ENCODE results near the gene PRKAG2.

Gene PRKAG2

DNA sequence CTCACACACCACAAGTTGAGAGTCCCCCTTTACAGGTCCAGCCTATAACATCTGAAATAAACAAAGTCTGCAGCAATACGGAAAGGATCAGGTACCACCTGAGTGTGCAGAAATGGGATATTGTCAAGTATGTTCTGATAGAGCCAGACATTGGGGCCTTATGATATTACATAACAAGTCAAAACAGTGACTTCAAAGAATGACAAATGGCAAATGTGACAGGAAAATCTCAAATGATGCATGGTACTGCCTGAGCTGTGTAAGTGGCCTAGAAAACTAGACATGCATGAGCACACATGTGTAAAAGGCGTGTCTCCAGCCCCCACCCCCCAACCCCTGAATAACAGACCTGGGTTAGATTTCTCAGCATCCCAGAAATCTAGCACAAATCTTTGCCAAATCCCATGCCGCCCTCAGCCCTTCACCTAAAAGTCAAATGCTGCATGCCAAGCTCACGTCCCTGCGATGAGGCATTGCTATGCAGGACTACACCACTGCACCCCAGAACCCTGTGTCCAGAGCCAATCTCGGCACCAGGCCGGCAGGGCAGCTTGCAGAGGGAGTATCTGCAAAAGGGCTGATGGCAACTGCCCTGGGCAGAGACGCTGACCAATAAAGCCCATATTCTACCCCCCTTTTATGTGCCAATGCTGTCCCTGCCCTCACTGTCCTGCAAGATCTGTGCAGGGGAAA lies 58.8 kb downstream of the PRKAG2 start:
- DNase-seq (ENCODE audit: low read depth), result no peak

DNA sequence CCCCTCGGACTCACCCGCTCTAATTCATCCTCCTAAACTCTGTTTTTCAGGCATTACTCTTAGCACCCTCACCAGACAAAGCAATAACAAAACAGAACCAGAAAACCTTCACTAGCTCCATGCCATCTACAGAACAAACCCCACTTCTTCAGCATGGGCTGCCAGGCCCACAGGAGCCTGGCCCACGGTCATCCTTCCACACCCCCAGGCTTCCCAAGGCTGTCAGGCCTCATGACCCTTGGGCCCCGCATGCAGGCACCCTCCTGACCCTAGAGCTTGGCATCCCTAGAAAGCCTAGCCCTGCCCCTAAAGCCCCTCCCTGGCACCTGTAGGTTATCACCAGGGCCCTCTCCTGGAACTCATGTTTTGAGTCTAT lies 59.6 kb downstream of the PRKAG2 start:
- no peak for DNase-seq (ENCODE audit: low read depth)

DNA sequence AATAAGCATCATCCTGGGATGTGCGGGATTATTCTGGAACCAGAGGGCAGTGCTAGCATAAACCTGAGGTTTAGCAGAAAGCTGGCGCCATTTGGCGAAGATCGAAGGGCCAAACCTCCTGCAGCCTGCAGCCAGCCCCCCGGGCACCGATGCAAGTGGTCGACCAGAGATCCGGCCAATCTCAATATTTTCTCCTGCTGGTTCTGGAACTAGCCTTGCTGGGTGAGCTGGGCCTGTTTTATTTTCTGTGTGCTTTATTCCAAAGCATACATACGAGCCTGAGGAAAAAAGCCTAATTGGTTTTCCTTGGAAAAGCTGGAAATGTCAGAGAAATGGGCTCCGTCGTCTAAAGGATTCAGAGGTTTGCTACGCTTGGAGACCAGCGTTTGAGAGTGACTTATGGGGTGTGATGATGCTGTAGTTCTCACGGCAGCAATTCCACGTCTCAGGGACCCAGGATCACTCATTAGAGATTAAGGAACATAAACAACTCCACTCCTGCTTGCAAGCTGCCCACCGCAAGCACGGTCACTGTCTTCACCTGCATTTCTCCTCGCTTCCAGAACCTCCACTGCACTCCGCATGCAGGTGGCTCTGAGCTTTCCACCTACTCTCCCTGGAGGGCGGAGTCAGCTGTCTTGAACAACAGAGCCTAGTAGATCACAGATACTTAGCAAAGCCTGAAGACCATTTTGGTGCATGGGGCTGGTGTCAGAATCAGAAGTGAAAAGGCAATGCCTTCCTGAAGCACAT lies 60.2 kb downstream of the PRKAG2 start:
- no peak for DNase-seq (ENCODE audit: low read depth)

DNA sequence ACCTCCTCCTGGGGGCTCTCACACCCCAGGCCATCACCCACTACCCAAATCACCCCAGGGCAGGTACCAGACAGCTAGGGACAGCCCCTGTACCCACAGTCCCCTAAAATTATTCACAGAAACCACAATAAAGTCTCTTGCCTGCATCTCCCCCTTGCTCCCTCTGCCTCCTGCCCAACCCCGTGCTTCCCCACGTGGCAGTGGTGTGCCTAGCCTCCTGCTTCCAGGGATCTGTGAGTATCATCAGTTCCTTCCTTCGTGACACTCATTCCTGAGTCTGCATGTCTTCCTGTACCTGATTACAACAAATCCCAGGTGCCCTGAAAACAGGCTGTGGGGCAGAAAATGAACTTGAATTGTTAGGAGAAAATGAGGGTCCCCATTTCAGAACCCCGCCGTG lies 61.5 kb downstream of the PRKAG2 start:
- DNase-seq (ENCODE audit: low read depth), result no peak

DNA sequence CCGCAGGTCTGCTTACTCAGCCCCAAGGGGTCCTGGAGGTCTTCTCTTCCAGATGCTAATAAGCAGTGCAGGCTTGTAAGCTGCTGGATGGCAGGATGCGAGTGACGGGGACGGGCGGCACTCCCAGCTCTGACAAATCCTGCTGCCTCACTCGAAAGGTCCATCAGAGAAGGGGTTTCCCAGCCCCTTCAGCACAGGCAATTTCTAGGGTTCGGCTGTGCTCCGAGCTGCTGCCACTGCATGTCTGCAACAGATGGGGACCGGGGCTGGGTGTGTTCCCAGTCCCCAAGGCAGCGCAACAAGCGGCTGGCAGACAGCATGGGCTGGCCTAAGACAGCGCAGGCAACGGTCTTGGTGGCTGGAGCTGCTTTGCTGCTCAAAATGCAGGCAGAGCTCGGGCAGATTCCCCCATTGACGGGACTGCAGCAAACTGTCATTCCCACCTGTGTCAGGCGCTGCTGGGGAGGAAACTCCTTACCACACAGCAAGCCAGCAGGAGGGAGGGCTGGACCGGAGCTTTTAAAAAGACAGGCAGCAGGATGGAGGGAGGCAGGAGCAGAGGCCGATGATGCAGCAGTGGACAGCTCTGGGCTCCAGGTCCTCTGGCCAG lies 62.4 kb downstream of the PRKAG2 start:
- no peak for DNase-seq (ENCODE audit: low read depth)

DNA sequence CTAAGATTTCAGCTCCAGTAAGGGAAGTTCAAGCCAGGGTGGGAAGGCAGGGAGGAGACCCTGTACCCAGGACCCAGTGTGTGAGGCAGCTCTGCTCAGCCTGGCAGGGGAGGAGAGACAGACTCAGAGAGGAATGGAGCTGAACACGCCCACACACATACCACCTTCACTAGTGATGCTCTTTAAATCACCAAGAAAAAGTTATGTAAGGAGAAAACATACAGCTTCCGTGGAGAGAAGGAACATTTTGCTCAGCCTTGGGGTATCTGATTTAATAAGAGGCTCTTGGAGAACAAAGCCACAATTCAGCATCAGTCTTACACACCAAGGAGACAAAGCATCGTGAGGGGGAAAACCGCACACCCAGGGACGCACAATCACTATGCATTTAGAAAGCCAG lies 62.9 kb downstream of the PRKAG2 start:
- DNase-seq (ENCODE audit: low read depth), result no peak

DNA sequence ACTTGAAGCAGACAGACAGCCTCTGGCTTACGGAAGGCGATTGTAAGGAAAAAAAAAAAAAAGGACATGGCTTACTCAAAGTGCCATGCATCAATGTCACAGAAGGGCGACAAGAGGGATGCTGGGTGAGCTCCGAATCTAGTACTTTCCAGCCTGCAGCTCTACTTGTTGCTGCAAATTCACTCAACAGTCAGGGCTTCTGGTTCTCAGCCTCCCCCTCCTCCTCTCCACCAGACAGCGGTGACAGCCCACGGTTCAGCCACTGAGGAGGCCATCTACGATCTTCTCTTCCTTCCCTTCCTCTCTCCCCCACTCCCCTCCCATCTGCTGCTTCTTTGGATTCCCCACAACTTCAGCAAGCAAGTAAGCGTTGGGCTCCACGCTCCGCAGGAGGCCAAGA lies 63.5 kb downstream of the PRKAG2 start:
- no peak for DNase-seq (ENCODE audit: low read depth)

DNA sequence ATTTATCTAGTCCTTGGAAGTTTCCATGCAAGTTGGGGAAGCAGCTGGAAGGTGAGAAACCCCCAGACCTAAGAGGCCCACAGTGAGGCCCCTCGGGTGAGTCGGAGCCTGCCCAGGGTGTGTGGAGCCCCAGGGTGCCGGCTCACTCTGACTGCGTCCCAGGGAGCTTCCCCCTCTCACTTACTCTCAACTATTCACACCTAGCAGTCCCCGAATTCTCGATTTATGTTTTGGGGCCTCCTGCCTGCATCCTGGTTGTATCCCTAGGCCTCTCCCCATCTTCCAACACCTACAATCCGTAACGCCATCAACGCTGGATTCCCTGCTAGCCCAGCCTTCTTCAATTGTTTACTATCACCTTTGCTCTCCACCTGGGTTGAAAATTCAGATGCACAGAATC lies 63.9 kb downstream of the PRKAG2 start:
- no peak for DNase-seq (ENCODE audit: low read depth)

DNA sequence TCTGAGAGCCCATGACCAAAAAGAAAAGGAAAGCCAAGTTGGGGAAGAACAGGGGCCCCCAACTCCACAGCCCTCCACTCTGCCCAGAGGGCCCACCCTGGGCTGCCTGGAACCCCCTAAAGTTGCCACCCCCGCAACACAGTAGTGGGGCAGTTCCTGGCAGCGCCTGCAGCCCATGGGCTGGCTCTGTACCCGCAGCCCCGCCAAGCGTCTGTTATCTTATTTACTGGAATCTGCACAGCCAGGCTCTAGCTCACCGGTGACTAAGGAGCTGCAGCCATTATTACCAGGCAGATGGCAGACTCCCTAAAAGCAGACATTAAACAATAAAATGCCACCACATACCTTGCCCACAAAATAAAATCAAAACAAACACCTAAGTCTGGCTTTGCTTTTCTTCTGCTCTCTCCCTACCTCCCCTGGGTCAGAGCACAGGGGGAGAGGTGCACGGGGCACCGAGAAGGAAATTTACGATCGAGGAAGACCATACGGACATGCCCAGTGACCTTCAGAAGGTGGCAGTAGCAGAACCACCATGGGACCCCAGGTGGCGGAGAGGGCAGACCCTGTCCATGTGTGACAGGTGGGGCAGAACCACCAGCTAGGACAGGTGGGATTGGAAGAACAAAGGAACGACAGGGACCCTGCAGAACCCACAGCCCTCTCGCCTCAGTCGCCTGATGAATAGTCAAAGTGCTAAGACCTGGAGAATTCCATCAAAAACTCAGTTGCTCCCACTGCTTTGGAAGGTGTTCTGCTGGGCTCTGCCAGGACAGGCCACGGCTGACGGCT lies 66.3 kb downstream of the PRKAG2 start:
- no peak for DNase-seq (ENCODE audit: low read depth)

DNA sequence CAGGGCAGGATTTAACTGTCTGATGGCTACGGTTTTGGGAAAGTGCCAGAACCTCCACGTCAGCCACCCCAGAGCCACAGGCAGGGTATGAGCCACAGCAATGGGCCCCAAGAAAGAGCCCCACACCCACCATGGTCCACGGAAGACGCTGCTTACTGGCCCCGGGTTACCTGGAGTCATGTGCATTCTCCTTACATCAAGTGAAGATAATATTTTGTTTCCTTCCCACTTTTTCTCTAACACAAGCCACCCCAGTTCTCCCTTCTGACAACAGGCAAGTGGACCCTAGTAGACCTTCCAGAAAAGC lies 67.1 kb downstream of the PRKAG2 start:
- DNase-seq (ENCODE audit: low read depth), result no peak

DNA sequence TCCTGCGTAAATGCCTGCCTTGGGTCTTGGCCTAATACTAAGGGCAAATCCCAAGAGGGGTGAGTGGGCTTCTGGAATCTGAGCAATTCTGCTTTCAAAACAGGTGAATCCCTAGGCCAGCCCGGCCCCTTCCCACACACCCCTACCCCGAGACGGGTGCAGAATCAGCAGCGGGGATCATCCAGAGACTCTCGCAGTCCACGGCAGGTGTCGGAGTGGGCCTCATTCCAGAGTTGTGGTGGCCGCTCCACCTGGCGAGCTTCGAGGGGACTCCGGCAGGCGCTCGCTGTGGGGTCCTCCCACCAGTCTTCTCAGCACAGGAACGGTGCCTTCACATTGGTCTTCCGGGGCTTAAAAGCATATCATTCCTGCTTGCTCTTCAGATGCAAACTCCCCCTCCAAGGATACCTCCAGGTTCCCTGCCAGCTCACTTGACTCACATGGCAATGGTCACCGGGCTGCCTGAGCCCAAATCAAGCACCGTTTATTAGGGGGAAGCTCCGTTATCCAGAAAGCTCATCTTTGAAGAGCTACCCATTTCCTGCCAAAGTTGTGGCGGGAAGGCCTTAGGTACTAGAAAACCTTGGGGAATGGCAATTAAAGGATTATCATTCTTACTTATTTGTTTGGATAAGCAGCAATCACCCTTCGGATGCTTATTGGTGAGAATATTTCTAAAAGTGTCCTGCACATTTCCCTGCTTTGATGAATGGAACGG lies 67.6 kb downstream of the PRKAG2 start:
- DNase-seq (ENCODE audit: low read depth), result no peak

DNA sequence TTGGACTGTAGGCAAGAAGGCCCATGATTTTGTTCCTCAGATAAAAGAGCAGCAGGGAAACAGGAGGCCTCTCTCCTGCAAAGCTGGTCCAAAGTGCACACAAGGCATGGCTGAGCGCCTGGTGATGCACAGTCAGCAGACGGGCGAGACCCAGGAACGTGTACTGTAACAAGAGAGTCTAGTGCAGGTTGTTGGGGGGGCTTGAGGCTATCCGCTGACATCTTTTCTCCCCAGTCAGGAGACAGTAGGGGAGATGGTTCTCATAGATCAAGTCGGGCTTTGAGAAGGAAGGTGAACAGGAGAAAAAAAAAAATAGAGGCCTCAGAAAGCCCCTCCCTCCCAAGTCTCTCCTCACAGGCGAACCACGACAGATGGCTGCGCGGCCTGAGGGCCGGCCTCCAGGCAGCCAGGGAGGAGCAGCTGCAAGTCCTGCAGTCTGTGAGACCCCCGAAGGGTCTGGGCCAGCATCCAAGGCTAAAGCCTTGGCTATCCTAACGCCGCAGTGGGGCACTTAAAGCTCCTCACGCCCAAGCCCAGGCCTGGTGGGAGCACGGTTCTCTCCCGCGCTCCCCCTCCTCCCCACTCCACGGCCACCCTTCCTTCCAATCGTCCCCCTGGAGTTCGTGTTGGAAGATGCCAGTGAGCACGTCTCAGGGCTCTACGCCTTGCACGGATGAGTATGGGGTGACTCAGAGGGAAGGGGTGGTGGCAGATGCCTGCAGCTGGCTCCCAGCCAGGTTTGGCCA lies 68.3 kb downstream of the PRKAG2 start:
- DNase-seq (ENCODE audit: low read depth), result peak; percentile 8

DNA sequence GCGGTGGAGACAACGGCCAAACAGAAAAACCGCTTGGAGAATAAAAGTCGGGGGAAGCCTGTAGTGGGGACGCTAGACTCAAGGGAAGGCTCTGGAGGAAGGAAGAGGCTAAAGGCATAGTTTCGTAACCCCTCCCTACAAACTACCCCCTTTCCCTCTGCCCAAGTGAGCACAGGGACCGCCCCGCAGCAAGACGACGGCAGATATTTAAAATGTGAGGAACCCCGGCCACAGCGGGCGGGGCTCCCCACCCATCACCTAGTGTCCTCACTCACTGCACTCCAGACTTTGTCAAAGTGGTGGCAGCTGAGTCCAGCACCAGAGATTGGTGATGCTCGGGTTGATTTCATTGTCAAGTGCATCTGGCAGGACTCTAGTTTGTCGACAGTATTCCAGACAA lies 69.1 kb downstream of the PRKAG2 start:
- DNase-seq (ENCODE audit: low read depth), result no peak

DNA sequence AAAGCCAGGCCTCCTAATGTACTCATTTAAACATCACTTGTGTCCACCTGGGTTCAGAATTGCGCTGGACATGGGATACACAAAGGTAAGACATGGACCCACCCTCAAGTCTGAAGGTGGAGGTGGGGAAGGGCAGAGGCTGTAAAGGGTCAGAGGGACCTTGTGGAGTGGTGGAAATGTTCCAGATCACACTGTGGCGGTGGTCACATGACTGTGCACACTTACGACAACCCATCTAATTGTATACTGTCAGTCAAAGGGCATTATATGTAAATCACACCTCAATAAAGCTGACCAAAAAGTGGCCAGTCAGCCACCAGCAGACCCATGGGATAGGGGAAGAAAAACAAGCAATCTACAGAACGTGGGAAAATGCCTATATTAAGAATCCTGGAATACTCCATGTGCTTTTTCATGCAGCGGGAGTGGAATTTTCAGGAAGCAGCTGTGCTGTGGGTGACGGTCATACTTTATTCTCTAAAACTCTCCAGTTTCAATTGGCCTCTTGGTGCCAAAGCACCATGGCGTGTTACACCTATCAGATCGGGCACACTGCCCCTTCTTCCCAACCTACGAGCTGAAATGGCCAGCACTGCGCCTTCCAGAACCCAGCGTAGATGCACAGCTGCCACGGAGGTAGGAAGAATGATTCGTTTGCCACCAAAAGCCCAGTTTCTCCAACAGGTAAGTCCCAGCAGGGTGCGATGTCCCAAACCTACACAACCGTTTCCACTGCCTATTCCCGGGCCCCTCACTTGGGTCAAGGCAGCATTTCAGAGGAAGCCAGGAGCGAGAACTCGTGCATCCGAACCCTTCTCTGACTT lies 69.8 kb downstream of the PRKAG2 start:
- DNase-seq (ENCODE audit: low read depth), result no peak

DNA sequence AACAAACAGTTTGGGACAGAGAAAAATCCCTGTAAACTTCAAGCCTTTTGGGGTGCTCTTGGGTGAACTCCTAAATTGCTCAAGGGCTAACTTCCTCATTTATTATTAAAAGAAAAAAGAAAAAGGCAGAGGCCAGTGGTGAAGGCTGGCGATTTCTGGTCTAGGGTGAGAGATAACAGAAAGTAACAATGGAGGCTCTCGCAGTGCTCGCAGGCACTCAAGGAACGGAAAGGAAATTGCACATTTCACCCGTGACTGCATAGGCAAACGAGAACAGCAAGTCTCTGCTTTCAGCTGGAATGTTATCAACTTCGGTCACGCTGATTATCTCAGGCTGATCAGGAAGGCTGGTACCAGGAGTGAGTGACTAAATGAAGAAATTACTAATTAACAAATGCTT lies 70.7 kb downstream of the PRKAG2 start:
- DNase-seq (ENCODE audit: low read depth), result no peak

DNA sequence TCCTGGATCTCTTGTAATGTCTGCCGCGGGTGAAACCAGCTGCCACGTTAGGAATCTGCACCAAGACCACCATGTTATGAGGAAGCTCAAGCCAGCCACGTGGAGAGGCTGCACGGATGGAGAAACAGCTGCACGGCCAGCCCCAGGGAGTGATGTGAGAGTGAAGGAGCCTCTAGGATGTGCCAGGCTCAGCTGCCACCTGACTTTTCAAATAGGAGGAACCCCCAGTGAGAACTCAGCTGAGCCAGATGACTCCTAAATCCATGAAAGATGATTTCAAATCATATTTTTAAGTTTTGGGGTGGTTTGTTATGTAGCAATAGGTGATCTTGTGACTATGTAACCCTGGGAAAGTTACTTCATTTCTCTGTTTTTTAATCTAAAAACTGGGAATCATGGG lies 71.7 kb downstream of the PRKAG2 start:
- no peak for DNase-seq (ENCODE audit: low read depth)

DNA sequence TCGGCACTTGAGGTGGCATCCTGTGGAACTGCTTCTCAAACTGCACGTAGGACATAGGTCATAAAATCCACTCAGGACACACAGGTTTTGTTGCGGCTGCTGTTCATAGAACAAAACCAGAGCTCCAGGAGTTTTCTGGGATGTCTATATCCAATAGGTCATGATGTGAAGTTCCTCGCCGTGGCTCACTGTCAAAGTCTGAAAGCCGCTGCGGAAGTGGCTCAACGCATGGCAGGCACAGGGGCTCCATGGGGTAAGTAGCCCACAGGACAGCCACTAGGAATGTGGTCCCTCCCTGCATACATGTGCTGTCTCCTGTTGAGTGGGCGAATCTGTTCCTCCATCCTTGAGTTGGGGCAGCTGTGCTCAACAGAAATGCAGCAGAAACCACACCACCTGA lies 72.2 kb downstream of the PRKAG2 start:
- DNase-seq (ENCODE audit: low read depth), result no peak

DNA sequence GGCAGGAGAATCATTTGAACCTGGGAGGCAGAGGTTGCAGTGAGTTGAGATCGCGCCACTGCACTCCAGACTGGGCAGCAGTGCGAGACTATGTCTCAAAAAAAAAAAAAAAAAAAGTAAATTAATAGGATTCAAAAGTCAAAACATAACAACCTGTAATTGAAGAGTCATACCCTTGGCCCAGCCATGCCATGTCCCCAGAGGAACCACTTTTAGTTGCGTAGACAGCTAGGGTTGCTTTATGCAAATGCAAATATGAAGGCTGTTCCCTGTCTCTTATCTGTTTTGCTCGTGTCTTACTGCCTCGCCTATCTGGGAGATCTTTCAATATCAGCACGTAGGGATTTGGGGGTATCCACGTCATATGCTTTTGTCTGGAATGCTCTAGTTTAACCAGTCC lies 73.1 kb downstream of the PRKAG2 start:
- no peak for DNase-seq (ENCODE audit: low read depth)

DNA sequence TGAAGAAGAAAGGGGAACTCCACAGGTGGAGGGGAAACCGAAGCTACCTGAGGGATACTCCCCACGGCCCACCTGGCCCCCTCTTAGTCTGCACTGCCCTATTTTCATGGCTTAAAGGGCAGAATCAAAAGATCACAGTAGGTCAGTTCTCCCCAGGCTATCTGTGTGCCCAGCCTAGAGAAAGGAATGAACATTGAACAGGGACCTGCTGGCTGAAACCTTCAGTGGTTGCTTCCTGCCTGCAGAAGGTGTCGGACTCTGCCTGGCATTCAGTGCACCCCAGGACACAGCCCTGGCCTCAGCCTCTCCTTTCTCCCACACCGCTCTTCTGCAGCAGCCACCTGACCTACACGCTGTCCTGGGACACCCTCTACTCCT lies 74.5 kb downstream of the PRKAG2 start:
- DNase-seq (ENCODE audit: low read depth), result no peak

DNA sequence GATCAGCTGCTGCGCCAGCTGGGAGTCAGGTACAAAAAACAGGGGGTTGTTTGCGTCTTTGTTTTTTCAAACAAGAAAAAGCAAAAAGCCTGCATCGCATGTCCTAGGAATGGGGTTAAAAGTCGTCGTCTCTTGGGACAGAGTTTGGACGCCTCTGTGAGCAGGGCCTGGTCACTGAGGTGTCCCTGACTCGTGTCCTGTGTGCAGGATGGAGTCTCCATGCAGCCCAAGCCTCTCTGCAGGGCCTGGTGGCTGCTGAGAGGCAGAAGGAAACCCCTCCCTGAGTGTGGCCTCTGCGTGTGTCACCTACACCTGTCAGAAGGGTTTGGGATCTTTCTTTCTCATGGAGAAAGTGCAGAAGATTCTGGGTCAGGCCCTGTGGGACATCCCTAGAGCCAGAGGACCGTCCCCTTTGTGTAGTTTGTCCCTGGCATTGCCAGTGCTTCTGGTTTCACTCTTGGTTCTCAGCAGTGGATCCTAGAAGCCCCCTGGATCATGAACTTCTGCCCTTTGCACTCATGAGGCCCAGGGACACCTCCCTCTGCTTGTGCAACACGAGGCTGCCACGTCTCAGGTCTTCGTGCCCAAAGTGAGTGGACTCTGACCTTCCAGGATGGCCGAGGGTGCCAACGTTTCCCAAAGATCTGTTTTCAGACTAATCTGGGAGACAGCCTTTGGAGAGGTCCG lies 75.0 kb downstream of the PRKAG2 start:
- DNase-seq (ENCODE audit: low read depth), result no peak

Data from HS-5 (cell line).